Putamen (tissue), 1 donor: ENCODE data around the gene SEMA5A.

ENCODE experiments used
- DNase-seq: peaks from one replicate; pipeline ENCODE4 v3.0.0-alpha.2; 2016; ENCODE audit warnings: low spot score

The SEMA5A gene

DNA sequence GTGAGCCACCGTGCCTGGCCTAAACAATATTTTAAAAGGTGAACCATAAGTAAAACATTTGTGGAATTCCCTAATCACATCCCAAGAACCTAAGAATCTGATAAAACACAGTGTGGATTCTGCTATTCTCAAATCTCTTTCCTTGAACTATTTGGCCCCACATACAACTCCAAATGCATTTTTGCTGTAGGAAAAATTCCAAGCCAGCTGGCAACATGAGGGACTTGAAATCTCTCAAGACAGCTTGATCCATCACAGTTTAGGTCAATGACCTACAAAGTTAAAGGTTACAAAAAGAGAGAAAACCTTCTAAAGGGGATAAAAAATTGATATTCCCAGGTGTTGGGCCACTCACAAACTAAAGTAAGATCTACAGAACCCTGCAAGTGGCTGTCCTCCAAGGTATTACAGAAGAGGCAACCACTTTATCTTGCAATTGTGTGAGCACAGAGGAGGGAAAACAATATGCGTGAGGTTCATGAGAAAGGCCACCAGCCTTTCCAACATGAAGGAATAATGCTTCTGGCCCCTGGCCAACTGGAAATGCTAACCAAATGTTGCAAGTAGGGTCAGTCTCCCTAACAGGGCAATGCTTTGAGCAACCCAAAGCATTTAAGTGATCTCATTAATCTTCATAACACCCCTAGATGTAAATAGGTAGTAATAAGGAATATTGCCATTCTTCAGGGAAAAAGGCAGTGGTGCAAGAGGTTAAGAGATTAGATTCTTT, 221.4 kb downstream of the SEMA5A start:
- DNase-seq: no peak

DNA sequence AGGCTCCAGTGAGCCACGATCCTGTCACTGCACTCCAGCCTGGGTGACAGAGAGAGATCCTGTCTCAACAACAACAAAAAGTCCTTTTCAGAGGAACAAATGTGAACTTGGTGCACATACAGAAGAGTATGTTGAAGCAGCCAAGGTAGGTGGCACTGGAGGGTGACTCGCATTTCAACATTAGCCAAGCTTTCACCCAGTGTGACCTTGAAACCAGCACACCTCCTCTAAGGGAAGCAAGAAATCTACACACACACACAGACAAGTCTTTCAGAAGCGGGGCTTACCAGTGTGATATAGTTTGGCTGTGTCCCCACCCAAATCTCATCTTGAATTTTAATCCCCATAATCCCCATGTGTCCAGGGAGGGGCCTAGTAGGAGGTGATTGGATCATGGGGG, 225.2 kb downstream of the SEMA5A start:
- no peak for DNase-seq

GRCh38 chr5:9318031-9318430, 227.8 kb downstream of the SEMA5A start:
- DNase-seq: no peak

DNA sequence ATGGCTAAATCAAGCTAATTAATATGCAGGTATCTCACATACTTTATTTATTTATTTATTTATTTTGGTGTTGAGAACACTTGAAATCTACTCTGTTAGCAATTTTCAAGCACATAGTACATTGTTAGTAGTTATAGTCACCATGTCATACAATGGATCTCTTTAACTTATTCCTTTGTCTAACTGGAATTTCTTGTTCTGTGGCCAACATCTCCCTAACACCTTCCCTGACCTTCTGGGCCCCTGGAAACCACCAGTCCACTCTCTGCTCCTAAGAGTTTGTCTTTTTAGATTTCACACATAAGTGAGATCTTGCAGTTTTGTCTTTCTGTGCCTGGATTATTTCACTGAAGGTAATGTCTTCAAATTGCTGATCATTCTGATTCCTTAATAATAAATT, 229.1 kb downstream of the SEMA5A start:
- DNase-seq: no peak

GRCh38 chr5:9316041-9316440, 229.8 kb downstream of the SEMA5A start:
- DNase-seq: no peak

DNA sequence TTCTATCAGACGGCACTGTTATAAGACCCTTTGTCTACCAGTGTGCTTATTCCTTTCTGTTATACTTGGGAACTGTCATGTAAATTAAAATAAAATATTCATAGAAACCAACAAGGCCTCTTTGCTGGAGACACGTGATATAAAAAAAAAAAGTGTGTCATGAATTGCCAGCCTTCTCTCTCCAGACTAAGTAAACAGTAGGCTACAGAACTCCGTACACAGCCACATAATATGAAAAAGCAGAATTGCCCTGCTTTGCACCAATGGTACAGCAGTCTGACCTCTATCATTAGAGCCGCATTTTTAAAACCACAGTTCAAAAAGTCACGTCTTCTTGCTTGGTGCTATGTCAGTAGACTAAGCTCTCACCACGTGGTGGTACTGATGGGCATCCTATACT, 231.3 kb downstream of the SEMA5A start:
- no peak for DNase-seq

DNA sequence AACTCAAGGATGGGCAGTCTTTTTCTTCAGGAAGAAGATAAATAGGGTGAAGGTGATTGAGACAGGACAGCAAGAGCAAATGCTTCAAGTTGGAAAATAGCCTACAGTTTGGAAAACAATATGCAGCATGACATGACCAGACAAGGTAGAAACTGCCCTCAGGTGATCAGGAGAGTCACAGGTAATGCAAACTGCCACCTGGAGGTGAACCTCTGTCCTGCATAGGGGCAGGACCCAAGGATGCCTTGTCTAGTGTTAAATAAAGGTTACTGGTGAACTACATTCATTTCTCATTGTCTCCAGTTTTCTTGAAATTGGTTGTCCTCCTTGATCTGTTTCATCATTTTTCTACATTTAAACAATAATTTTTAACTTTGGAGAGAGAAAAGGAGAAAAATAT, 232.1 kb downstream of the SEMA5A start:
- DNase-seq: no peak

GRCh38 chr5:9307150-9307549, 238.7 kb downstream of the SEMA5A start:
- no peak for DNase-seq

DNA sequence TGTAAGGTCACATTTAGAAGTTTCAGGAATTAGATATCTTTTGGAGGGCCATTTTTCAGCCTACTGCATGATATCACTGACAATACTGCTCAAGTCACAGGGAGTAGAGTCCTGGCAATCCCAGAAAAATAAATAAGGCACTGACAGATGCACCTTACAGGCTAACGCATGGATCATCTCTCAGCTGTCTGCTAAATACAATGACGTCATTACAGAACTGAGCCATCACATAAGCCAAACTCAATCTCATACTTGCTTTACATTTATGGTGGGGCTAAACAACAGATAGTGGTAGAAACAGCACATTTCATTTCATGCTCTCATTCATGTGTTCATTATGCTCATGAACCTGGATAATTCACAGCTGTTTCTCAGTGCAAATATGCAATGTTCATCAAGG, 243.7 kb downstream of the SEMA5A start:
- no peak for DNase-seq

- DNase-seq: no peak
Measured at GRCh38 chr5:9301200-9301599, 244.7 kb downstream of the SEMA5A start.

- DNase-seq: no peak
Measured at GRCh38 chr5:9297134-9297533, 248.7 kb downstream of the SEMA5A start.

DNA sequence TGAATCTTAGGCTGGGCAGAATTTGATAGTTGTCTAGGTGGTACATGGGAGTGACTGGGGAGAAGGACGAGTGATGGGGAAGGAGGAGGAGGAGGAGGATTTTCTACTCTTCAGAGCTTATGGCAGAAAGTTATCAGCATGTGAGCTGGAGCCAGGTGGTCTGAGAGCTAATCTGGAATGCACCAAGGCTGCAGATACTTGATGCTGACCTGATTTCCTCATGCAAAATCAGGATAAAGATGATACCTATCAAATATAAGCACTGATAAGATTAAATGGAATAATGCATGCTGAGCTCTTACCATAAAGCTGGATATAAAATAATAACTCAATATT, 250.4 kb downstream of the SEMA5A start:
- DNase-seq: no peak

GRCh38 chr5:9294793-9295465, 250.9 kb downstream of the SEMA5A start:
- no peak for DNase-seq

GRCh38 chr5:9288234-9288633, 257.6 kb downstream of the SEMA5A start:
- no peak for DNase-seq

DNA sequence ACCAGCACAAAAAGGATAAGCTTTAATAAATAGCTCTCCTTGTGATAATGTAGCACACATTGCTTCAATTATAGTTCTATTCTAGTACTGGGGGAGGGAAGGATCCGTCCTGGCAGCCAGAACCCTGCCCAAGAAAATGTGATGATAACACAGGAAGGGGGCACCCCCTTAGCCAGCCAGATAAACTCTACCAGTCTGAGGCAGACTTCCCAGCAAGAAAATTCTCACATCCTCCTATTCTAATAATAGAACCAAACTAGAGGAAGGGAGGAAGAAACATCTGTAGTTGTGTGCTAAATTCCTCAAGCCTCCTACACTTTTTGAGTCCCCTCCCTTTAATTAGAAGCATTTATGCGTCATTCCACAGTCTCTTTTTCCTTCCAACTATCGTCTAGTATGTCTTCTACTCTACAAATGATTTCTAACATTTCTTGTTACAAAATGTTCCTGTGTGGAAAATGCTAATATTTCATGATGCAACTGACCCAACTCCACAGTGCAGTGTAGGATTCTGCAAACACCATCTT, 261.0 kb downstream of the SEMA5A start:
- DNase-seq: no peak

DNA sequence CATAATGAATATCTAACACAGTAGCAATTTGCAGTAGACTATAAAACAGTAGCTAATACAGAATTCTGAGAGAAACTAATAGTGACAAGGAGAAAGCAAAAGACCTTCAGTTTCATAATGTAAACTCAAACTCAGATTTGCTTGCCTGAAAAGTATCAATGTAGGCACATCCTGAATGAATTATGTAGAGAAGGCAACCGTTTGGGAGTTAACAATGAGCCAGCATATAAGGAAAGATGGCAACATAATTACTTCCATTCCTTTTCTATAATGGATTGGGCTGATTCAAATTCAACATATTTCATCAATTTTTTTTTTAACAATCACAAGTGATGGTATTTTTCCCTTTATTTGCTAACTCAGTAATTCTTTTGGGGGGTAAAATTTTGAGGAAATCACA, 261.6 kb downstream of the SEMA5A start:
- no peak for DNase-seq

GRCh38 chr5:9283473-9283872, 262.4 kb downstream of the SEMA5A start:
- DNase-seq: no peak

- DNase-seq: no peak
Measured at GRCh38 chr5:9283021-9283420, 262.9 kb downstream of the SEMA5A start.

GRCh38 chr5:9282211-9282610, 263.7 kb downstream of the SEMA5A start:
- DNase-seq: no peak

- DNase-seq: no peak
Measured at GRCh38 chr5:9279774-9280173, 266.1 kb downstream of the SEMA5A start.

DNA sequence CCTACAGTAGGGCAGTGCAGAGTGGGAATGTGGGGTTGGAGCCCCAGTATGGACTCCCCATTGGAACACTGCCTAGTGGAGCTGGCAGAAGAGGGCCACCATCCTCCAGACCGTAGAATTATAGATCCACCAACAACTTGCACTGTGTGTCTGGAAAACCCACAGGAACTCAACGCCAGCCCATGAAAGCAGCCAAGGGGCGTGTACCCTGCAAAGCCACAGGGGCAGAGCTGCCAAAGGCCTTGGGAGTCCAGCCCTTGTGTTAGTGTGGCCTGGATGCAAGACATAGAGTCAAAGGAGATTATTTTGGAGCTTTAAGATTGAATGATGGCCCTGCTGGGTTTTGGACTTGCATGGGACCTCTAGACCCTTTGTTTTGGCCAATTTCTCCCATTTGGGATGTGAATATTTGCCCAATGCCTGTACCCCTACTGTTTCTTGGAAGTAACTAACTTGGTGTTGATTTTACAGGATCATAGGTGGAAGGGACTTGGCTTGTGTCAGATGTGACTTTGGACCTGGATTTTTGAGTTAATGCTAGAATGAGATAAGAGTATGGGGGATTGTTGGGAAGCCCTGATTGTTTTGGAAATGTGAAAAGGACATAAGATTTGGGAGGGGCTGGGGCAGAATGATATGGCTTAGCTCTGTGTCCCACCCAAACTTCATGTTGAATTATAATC, 266.8 kb downstream of the SEMA5A start:
- DNase-seq: no peak

DNA sequence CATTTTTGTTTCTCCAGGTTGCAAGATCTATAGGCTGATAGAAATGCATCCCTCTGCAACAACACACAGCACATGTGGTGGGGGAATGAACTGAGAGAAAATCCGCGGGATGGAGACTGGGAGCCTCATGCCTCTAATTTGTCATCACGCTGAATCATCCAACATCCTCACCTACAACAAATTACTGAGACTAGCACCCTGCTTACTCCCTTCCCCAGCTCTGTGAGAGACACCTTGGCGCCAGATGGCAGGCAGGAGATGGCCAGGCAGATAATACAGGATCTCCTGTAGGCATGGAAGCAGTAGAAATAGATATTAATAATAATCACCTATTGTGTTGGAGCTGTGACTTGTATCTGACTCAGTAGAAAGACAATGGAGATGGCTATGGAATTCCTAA, 276.9 kb downstream of the SEMA5A start:
- DNase-seq: no peak

DNA sequence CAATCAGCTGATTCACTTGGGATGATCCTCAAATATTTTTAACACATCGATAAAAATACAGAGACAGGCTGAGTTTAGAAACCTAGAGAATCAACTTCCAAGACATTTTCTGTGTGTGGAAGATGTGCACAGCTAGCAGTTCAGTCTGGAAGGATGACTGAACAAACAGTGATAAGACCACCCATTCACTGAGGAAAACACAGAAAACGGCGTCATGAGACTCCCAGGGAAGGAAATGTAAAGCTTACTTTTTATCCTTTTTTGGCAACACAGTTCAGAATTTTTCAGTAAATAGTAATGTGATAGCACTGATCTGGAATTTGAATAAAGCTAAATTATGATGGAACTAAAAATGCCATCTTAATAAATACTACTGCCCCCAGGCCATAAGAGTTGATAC, 277.6 kb downstream of the SEMA5A start:
- DNase-seq: no peak
